Stimulated activated CD8-positive, alpha-beta memory T cell treated with anti-CD3 and anti-CD28 coated beads, Interleukin-15, amount 100 ng/mL, for 4 hours (primary cell): ENCODE measurements around the gene PDIA6.
"Not testable (repeated sequence)": the region's sequence is repeated elsewhere in the genome, so short reads cannot be mapped to it uniquely, and the experiment has no call there.

Experiments
- DNase-seq, 2 donors: peaks; one replicate each; pipeline ENCODE4 v3.0.0-alpha.2; 2020; ENCODE audit warnings: low read depth in 2 of 2

The PDIA6 gene

DNA sequence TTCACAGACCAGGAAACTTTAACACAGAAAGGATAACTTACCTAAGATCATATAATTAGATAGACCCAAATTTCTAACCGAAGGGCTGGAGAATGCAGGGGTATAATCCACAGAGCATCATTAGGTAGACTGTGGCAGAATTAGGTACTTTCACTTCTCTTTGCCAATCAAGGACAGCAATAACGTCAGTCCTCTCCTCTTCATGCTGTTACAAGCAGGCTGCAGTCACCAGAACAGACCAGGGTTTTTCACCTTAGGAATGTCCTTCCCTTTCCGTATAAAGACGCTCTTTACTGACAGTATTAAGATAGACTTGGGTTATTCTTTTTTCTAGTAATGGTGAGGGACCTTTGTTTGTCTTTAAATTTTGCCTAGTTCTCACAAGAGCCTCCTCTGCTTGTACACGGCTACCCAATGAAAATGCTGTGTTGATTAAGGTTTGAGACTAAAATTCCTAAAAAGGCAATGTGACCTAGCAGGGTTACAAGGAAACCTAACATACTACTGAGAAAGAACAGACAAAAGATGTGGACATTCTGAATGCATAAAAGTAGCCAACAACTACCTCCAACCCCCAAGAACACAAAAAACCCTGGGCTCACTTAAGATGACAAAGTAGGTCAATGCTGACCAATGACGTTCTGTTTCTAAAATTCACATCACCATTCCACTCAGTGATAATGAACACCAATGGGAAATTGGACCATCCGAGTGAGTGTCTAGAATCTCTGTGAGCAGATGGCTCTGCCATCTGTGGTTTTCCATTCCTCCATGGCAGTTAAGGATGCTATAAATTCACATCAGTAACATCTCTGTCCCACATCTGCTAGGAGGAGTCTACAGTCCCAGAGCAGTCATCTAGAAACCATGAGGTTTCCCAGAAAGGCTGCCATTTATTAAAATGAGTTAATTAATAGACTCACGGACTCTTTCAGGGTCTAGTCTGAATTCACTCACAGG, 2.1 kb downstream of the PDIA6 start:
- DNase-seq: no peak

DNA sequence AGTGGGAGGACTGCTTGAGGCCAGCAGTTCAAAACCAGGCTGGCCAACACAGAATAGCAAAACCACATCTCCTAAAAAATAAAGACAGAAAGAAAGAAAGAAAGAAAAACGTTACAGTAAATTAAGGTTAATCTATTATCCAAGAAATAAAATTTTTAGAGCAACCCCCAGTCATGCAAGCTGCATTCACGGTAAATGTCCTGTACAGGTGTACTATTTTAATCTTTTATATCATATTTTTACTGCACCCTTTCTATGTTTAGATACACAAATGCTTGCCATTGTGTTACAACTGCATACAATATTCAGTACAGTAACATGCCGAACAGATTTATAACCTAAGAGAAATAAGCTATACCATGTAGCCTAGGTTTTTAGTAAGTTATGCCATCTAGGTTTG, 6.0 kb downstream of the PDIA6 start:
- DNase-seq: no peak

DNA sequence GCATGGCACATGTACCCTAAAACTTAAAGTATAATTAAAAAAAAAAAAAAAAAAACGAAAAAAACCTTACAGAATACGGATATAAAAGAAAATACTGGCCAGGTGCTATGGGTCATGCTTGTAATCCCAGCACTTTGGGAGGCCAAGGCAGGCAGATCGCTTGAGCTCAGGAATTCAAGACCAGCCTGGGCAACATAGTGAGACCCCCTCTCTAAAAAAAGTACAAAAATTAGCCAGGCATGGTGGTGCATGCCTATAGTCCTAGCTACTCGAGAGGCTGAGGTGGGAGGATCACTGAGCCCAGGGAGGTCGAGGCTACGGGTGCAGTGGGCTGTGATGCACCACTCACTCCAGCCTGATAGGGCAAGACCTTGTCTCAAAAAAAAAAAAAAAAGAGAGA, 6.6 kb downstream of the PDIA6 start:
- not testable (repeated sequence) for DNase-seq

DNA sequence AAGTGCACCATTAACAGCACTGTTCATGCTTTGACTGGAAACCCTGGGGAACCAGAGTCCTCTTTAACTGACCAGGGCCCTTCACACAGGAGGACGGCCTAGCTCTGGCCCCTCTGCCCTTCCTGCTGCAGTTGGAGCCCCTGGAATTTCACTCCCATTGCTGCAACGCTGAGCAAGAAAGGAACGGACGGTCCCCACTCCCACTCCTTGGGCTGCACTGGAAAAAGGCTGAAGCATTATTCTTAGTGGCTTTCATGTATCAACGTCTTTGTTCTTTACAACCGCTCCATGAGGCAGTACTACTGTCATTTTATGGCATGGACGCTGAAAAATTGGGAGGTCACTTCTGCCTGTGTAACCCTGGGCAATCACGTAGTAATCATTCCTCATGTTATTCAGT, 9.9 kb downstream of the PDIA6 start:
- DNase-seq: no peak

DNA sequence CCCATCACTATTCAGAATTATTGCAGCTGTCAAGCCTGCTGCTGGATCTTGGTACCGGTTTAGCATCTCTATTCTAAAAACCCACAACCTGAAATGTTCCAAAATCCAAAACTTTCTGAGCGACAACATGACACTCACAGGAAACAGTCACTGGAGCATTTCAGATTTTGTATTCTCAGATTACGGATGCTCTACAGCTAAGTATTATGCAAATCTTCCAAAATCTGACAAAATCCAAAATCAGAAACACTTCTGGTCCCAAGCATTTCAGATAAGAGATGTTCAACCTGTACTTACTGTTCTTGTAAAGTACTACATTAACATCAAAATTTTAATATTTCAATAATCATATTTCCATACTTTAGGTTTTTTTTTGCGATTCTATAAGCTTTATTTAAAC, 12.4 kb downstream of the PDIA6 start:
- no peak for DNase-seq

DNA sequence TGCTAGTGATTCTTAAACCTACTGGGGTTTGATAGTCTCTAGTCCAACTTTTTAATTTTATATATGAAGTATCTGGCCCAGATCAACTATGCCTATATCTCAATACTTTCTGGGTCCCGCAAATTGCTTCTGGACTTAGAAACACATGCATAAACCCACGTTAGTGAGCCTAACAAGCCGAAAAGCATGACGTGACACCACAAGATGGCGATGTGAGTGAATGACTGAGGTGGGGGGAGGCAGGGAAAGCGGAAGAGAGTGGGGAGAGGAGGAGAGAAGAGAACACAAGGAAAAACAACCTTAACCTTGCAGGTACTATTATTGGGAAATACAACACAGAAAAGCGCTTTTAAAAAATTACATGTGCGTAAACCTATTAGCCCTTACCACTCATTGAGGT, 13.8 kb downstream of the PDIA6 start:
- DNase-seq: no peak

DNA sequence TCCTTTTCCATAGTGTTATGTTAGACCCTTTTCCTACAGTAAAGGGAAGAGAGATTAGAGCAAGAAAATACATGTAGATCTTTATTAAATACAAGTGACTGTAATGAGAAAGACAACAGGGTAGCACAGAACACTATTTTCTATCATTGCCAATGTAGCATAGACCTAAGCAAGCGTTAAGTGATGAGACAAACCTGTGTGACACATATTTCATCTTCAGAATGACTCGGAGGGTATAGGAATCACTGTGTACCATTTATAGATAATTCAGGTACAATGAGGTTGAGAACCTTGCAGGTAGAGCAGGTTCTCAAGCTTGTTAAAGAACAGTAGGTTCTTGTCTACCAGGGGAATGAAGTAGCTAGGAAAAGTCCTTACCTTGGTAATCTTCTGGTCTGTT, 15.9 kb downstream of the PDIA6 start:
- DNase-seq: no peak

DNA sequence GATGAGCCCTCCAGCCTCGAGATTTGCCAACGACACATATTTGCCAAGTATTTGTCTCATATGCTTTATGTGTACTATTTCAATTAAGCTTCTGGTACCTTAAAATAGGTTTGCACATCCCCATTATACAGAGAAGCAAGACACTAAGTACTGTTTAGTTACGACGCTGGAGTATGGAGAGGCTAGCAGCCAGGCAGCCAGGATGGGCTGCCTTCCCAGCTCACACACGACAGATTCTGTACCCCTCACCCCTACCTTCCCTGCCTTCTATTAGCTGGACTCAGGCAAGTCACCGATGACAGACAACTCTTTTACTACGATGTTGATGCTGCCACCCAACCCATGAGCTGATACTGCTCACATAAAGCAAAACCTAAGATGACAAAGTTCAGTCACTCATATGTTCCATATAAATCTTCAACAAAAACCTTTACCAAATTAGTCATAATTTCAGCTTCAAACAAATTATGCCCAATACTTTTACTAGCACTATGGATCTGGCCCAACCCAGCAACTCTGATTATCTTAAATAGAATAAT, 17.0 kb downstream of the PDIA6 start:
- no peak for DNase-seq

DNA sequence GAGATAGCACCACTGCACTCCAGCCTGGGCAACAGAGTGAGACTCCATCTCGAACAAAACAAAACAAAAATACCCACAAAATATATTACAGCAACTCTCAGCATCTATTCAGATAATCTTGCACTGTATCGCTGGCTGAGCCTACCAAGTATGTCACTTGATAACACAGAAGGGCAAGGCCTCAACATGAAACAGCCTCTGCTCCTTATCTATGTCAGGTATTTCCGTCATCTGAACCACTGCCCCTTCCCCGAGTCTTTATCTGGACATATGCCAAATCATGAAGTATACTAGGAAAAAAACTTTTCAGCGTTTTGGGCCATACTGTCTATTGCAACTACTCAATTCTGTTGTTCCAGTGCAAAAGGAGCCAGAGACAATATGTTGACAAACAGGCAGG, 17.7 kb downstream of the PDIA6 start:
- DNase-seq: no peak

DNA sequence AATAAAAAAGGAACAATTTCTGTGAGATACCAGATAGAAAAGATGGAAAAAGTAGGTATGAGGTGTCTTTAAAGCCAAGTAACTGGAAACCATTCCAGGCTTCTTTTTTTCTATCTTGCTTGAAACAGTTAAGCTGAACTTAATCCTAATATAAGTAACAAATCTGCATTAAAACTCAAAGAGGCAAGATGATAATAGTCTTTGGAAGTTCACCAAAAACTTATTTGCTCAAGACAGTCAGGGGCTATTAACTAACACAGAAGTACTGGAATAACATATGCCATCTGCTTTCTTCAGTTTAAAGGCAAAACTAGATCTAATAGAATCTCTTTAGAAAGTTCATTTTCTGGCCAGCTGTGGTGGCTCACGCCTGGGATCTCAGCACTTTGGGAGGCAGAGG, 18.8 kb downstream of the PDIA6 start:
- DNase-seq: no peak

DNA sequence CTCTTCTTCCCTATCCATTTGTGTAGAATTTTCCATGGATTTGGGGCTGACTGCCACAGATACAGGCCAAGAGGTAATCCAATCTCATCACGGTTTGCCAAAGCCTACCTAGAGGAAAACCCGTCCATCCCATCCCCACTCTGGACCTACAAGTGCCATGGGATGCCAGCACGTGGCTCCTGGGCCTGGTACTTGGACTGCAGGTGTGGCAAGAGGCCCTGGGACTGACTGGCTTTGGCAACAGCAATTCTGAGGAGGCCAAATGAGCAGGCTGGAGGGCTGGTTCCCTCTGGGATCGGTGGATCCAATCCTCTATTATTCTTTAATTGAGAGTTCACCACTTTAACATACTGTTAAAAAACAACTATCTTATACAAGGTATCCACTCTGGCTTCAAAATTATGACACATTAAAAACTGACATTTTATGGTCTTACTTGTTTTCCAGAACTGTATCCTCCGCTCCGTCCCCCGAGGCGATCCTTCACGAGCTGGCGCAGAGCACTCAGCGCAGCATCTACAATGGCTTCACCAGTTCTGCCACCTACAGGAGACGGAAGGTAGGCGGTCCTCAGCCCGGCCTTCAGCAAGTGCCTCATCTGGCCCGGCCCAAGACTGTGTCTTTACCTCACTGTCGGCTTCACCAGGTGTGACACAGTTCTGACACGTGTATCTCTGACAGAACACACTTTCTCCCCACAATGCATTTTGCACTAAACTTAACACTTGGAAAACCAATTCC, 19.8 kb downstream of the PDIA6 start:
- DNase-seq: no peak

DNA sequence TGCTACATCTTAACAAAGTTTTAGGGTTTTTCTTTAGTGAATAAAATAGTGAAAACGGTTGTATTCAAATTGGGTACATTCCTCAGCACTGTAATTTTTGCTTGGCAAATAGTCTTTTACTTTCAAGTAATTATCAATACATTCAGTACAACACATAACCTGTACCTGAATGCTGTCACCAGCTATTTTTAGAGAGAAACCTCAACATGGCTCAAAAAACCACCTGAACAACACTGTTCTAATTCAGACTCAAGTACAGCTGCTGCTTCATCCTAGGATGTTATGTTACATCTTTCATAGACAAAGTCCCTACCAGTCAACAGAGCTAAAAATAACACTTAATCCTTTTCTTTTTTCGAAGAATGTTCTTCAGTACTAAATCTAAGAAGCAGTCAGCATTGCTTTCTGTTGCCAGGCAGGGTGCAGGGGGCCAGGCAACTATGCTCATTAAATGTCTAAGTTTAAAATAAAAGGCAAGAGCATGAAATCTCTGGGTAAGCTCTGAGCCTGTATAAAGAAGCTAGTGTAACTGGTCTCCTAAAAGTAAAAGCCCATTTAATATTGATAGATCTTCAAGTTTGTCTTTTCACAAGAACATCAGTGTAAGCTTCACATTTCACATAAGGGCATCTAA, 20.5 kb downstream of the PDIA6 start:
- DNase-seq: no peak

DNA sequence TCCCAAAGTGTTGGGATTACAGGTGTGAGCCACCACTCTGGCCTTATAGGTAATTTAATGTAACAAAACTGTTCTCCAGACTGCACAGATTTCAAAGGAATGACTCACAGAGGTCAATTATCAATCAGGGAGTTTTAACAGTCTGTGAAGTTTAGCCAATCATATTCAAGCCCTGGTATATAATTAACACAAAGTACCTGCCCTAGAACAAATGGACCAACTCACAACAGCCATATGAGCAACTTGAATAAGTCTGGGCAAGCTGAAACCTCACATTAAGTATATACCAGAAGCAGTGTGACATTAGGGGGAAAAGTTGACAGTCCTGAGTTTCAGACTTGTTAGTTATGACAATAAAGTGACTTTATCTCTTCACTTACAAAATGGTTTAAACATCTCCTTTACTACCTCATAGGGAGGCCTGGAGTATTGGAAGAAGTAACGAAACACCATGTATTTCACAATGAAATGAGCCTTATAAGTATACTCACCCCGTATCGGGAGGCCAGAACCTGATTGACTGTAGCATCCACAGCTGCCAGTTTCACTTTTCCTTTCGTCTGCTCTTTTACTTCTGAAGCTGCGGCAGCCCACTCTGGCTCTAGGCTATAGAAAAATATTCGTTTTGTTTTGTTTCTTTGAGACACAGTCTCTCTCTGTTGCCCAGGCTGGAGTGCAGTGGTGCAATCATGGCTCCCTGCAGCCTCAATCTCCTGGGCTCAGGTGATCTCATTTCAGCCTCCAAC, 22.2 kb downstream of the PDIA6 start:
- no peak for DNase-seq

DNA sequence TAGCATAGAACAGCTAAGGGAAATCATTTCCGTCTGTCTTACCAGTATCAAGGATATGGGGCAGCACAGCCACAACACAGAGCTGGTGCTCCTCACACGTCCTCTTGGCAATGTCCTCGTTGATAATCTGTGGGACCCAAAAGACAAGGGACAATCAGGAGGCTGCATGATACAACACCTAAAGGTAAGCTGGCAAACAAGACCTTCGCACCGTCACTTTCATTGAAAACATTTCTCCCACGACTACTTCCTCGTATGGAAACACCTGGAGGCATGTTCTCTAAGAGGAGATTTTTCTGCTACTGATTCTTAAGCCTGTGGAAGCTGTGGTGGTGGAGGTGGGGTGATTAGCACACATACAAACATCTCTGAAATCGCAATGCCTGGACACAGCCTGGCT, 23.7 kb downstream of the PDIA6 start:
- no peak for DNase-seq

DNA sequence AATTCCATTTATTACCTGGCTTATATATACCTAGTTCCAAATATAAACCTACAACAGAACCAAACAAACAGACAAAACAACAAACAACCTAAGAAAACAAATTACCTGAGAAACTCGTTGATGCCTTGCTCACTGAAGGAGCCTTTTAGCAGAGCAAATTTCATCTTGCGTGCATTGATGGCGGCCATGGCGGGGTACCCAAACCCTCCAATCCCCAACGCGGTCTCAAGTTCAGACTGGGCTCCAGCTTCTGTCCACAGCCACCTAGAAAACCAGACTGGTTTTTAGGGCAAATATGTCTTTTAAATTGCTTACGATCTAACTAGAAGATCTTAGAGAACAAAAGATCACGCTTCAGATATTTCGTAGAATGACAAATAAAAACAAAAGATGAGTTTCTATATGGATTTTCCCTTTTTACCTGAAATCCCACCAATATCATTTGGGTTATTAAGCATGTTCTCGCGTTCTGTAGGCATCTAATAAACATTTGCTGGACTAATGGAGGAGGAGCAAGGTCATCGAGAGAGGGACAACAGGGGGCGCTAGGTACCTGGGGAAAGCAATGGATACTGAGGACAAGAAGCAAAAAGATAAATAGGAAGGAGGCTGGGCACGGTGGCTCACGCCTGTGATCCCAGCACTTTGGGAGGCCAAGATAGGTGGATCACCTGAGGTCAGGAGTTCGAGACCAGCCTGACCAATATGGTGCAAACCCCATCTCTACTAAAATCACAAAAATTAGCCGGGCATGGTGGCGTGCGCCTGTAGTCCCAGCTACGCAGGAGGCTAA, 25.2 kb downstream of the PDIA6 start:
- DNase-seq: no peak

DNA sequence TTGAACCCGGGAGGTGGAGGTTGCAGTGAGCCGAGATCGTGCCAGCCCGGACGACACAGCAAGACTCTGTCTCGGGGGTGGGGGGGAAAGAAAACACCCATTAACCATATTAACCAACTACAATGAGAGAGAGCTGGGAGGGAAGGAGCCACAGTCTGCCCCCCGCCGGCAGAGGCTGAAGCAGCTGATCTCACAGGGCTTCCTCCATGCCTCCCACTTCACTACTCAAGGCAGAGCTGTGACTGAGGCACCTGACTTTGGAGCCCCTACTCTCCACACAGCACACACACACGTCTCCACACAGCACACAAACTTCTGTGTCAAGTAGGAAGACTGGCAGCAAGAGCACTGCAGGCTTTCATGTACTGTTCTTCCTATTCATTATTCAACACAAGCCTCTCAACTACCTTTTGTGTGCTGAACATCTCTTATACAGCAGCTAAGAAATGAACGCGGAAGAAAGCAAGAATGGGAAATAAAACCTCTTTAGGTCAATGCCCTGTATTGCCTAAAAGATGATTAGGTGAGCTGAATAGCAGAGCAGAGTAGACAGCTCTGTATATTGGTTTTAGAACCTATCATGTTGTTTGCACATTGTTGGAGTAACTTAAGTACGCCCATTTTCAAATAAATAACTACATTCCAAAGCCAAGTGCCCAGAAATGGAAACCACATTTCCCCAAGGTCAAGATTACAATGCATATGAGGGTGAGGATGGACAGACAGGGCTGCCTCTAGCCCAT, 26.2 kb downstream of the PDIA6 start:
- no peak for DNase-seq

DNA sequence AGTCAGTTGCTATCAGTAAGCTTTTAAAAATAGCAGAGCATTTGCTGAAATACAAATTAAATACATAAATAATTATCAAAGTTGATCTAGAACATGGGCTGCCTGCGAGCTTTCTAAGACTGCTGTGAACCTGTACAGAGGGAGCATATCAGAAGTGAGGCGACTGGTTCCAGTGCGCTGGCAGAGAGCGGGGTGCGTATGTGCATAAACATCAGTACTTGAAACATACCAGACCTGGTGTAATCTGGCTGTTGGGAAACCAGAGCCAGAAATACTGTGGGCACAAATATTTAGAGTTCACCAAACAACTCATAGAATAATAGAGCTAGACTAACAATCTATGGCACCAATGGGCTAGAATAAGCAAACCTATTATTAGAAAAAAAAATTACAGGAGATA, 27.3 kb downstream of the PDIA6 start:
- DNase-seq: no peak

DNA sequence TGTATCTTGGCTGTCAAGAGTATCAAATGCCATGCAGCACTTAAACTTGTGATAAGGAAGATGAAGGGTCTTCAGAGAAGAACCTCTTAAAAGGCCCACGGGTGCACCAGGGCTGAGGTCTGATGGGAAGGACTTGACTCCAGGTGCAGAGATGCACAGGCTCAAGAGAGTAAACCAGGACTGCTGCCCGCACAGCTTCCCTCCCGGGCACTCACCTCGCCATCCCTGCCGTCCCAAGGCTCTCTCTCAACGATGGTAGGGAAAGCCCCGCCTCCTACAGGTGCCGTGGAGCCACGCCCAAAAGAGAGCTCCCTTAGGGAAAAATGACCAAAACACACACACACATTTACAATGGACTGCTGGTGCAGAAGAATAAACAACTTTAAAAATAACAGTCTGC, 27.9 kb downstream of the PDIA6 start:
- DNase-seq: no peak

DNA sequence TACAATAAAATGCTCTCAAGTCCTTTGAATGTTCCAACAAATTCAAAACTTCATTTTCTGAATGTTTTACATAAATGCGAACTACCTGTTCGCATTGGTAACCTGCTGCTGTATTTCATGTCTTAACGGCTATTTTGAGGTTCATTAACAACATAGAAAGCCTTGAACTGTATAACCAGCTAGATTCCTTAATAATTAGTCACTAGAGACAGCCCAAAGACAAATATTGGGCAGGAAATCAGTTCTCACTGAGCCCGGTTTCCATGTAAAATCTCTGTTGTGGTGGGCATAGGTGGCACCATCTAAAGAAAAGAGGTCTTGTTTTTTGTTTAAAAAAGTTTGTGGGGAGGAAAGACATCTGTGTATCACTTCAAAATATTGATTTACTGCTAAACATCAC, 29.2 kb downstream of the PDIA6 start:
- no peak for DNase-seq

DNA sequence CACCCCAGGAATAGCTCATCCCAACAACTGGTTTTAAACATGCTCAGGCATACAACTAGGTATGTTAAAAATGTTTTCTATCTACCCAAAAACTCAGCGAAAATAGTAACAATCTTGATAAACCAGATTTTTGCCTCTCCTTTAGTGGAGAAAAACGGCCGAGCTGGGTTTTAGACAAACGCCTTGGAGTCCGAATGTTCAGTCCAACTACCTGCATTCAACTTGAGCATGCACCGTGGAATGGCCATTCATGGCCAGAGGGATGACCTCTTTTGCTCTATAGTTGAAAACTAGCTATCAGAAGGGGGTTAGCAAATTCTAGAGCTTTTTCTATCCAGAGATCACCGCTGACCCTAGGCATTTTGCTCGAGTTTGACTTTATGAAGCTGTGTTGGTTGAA, 30.8 kb downstream of the PDIA6 start:
- no peak for DNase-seq
